Endothelial cell of umbilical vein (primary cell): ENCODE results near the gene ACD.

Experiments used
- CTCF ChIP-seq, 2 donors: IDR thresholded peaks; 1 replicate in 1 of 2; 2 replicates in 1 of 2; pipeline ENCODE4 v1.5.1; 2011; ENCODE audit warnings: low read length in 2 of 2, mild to moderate bottlenecking in 2 of 2, moderate library complexity in 2 of 2, control low read depth in 1 of 2, inconsistent platforms in 1 of 2, low read depth in 1 of 2; ENCODE audit not compliant: insufficient read depth in 1 of 2; ENCODE audit errors: extremely low read depth in 1 of 2
- EZH2 ChIP-seq: IDR thresholded peaks from 2 replicates; pipeline ENCODE4 v1.6.1; 2012; ENCODE audit warnings: borderline replicate concordance, low read depth, mild to moderate bottlenecking, moderate library complexity, low read length, inconsistent platforms; ENCODE audit not compliant: severe bottlenecking
- FOS ChIP-seq: IDR thresholded peaks from 2 replicates; pipeline ENCODE4 v1.6.1; 2011; ENCODE audit warnings: mild to moderate bottlenecking, low read length, moderate library complexity, borderline replicate concordance; ENCODE audit not compliant: insufficient read depth
- GATA2 ChIP-seq: IDR thresholded peaks from 2 replicates; pipeline ENCODE4 v1.7.0; 2011; ENCODE audit warnings: low read depth, mild to moderate bottlenecking, moderate library complexity, mixed read lengths, low read length; ENCODE audit not compliant: insufficient read length, insufficient read depth
- MAX ChIP-seq: IDR thresholded peaks from 2 replicates; pipeline ENCODE4 v1.6.1; 2011; ENCODE audit not compliant: insufficient read depth, insufficient read length
- POLR2A ChIP-seq: IDR thresholded peaks from 2 replicates; pipeline ENCODE4 v1.6.1; 2012; ENCODE audit warnings: low read depth, mild to moderate bottlenecking, control low read depth, low read length
- POLR2AphosphoS5 ChIP-seq: IDR thresholded peaks from 2 replicates; pipeline ENCODE4 v1.6.1; 2012; ENCODE audit warnings: low read depth, mild to moderate bottlenecking, control low read depth, low read length, moderate library complexity; ENCODE audit not compliant: insufficient read depth

GRCh38 chr16:67677712-67678111, 17.7 kb upstream of the ACD start:
- TF ChIP-seq CTCF (IDR thresholded peaks at IDR 0.05; ENCODE audit: extremely low read depth in 1 of 2, insufficient read depth in 1 of 2, low read depth in 1 of 2, low read length in 2 of 2) (no peak), POLR2A (no peak), MAX (no peak), POLR2AphosphoS5 (no peak), EZH2 (no peak), FOS (no peak), GATA2 (no peak)
